A673 (cell line): ENCODE results near the gene CHCHD6. TPM values are rescaled to one million over a fixed set of nuclear protein-coding genes. Genes with fewer than 3 reads are reported as not detected.

Source experiments
- BruUV-seq: library from RNA; stranded (reverse); fragments of 400-500 nt; replicated peaks from 2 replicates; lab custom pipeline; 2021; lab: Mats Ljungman, UMichigan
- CTCF ChIA-PET: fragments of 300-600 bp; sonication (Branson Sonifier 250); formaldehyde crosslinking; loops from one replicate; lab custom pipeline; 2022; ENCODE audit warnings: antibody characterized with exemption; lab: Charles Lee
- POLR2A ChIA-PET: fragments of 300-600 bp; sonication (Branson Sonifier 250); formaldehyde crosslinking; loops from one replicate; lab custom pipeline; 2022; ENCODE audit warnings: antibody characterized with exemption; ENCODE audit not compliant: low non-redundant PET; lab: Charles Lee
- DNase-seq: peaks from one replicate; pipeline ENCODE4 v3.0.0-alpha.2; 2015; ENCODE audit warnings: low spot score
- H3K27ac ChIP-seq: fragments of 200-600 bp; sonication (generic); 2 replicates; pipeline ENCODE4 v1.5.1; 2016; ENCODE audit warnings: mixed run types, low read depth, mild to moderate bottlenecking, mixed read lengths, antibody characterized with exemption, low read length; ENCODE audit not compliant: poor library complexity, severe bottlenecking
- H3K27me3 ChIP-seq: fragments of 200-600 bp; sonication (generic); replicated peaks from 2 replicates; pipeline ENCODE4 v1.6.1; 2017; ENCODE audit warnings: mixed run types, low read depth, mild to moderate bottlenecking, mixed read lengths, antibody characterized with exemption, low read length; ENCODE audit not compliant: insufficient read depth, poor library complexity
- H3K36me3 ChIP-seq: fragments of 200-600 bp; sonication (generic); 2 replicates; pipeline ENCODE4 v1.6.1; 2016; ENCODE audit warnings: mixed run types, mild to moderate bottlenecking, mixed read lengths, antibody characterized with exemption, low read length; ENCODE audit not compliant: insufficient read depth, poor library complexity, severe bottlenecking
- H3K4me1 ChIP-seq: fragments of 200-600 bp; sonication (generic); 2 replicates; pipeline ENCODE4 v1.6.1; 2017; ENCODE audit warnings: mixed run types, mild to moderate bottlenecking, mixed read lengths, antibody characterized with exemption, low read length; ENCODE audit not compliant: insufficient read depth, poor library complexity, severe bottlenecking
- H3K4me3 ChIP-seq: fragments of 200-600 bp; sonication (generic); 2 replicates; pipeline ENCODE4 v1.5.1; 2016; ENCODE audit warnings: low read depth, mixed run types, mild to moderate bottlenecking, mixed read lengths, low read length; ENCODE audit not compliant: poor library complexity, severe bottlenecking
- H3K9me3 ChIP-seq: fragments of 200-600 bp; sonication (generic); 2 replicates; pipeline ENCODE4 v1.6.1; 2016; ENCODE audit warnings: mixed run types, low read depth, mild to moderate bottlenecking, mixed read lengths, antibody characterized with exemption, low read length; ENCODE audit not compliant: poor library complexity, severe bottlenecking
- CTCF ChIP-seq: fragments of 300-800, 200-600 bp; sonication (generic); conservative IDR thresholded peaks from 2 replicates; pipeline ENCODE4 v1.5.1; 2017; ENCODE audit warnings: low read depth, mild to moderate bottlenecking, antibody characterized with exemption, low read length, moderate library complexity, mixed read lengths
- EZH2 ChIP-seq: fragments of 200-600 bp; sonication (generic); IDR thresholded peaks from 2 replicates; pipeline ENCODE4 v1.6.1; 2017; ENCODE audit warnings: borderline replicate concordance, low read depth, mild to moderate bottlenecking, mixed read lengths, antibody characterized with exemption, low read length; ENCODE audit not compliant: poor library complexity, severe bottlenecking
- intact Hi-C: fragments of 100-400 bp; cut with micrococcal nuclease; formaldehyde crosslinking; loops from one replicate; pipeline ENCODE4 v1.10.0; 2022; ENCODE audit not compliant: unreplicated experiment
- total RNA-seq: library from RNA; stranded (reverse); gene quantifications from 2 replicates; pipeline ENCODE4 v1.2.3, GENCODE V29; 2021

CHCHD6 gene
- total RNA-seq, 1 experiment from 2014 or later, result 23.3 TPM

- no peak for DNase-seq
- intact Hi-C loops, result no loop called here
- no peak overlapping the region for H3K4me3 ChIP-seq
- POLR2A ChIA-PET, result no interaction called here
- no peaks in the 10 kb centered on the region for H3K9me3 ChIP-seq
- CTCF ChIA-PET, result no interaction called here
- no peaks in the 10 kb centered on the region for H3K27me3 ChIP-seq
- TF ChIP-seq EZH2, result no peak
- TF ChIP-seq CTCF, result no peak
- no peak overlapping the region for H3K27ac ChIP-seq
- H3K36me3 ChIP-seq, result no peaks in the 10 kb centered on the region
- BruUV-seq, result no TSS peak
- no peaks in the 10 kb centered on the region for H3K4me1 ChIP-seq
Observed at GRCh38 chr3:126945891-126946290, 241.9 kb downstream of the CHCHD6 start.

GRCh38 chr3:126946405-126946804 is 242.4 kb downstream of the CHCHD6 start:
- BruUV-seq, result no TSS peak
- POLR2A ChIA-PET, result no interaction called here
- Histone ChIP-seq H3K27me3 (no peaks in the 10 kb centered on the region), H3K4me1 (no peaks in the 10 kb centered on the region), H3K27ac (no peak overlapping the region), H3K9me3 (no peaks in the 10 kb centered on the region), H3K4me3 (no peak overlapping the region), H3K36me3 (no peaks in the 10 kb centered on the region)
- TF ChIP-seq EZH2 (no peak), CTCF (no peak)
- DNase-seq, result no peak
- CTCF ChIA-PET, result no interaction called here
- intact Hi-C loops, result no loop called here

DNA sequence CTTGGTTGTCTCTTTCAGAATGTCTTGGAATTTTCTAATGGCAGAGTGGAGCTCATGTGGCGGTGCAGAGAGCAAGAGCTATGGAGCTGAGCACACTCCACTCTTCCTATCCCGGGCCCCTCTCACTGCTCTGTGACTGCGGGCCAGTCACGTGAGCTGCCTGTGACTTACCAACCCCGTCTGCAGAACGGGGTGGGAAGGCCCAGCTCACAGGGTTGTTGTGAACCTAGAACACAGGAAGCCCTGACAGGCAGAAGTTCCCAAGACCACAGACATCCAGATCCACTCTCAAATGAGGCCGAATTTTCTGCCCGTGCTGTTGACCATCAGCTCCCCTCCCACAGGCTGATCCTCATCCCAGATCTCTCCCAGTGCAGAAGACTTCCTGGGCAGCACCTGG is 243.4 kb downstream of the CHCHD6 start:
- TF ChIP-seq CTCF (no peak), EZH2 (no peak)
- DNase-seq, result no peak
- H3K36me3 ChIP-seq, result no peaks in the 10 kb centered on the region
- no peaks in the 10 kb centered on the region for H3K4me1 ChIP-seq
- H3K27me3 ChIP-seq, result no peaks in the 10 kb centered on the region
- no TSS peak for BruUV-seq
- no peak overlapping the region for H3K27ac ChIP-seq
- no peaks in the 10 kb centered on the region for H3K9me3 ChIP-seq
- intact Hi-C loops, result no loop called here
- POLR2A ChIA-PET, result no interaction called here
- CTCF ChIA-PET, result no interaction called here
- no peak overlapping the region for H3K4me3 ChIP-seq
